GM19351 (cell line): ENCODE results near the gene TEX35.
"Not testable (repeated sequence)": the region's sequence is repeated elsewhere in the genome, so short reads cannot be mapped to it uniquely, and the experiment has no call there.

Experiments
- ATAC-seq: cut with Tn5 transposase; IDR thresholded peaks from one replicate; pipeline ENCODE4 v1.9.1; 2021; ENCODE audit warnings: mild to moderate bottlenecking, moderate library complexity; ENCODE audit not compliant: unreplicated experiment

The TEX35 gene

GRCh38 chr1:178493301-178493741, 19.6 kb upstream of the TEX35 start:
- ATAC-seq, result no peak

- no peak for ATAC-seq
Measured at GRCh38 chr1:178494569-178494971, 18.3 kb upstream of the TEX35 start.

- no peak for ATAC-seq
Measured at GRCh38 chr1:178495158-178495557, 17.8 kb upstream of the TEX35 start.

- no peak for ATAC-seq
Measured at GRCh38 chr1:178495741-178496409, 17.0 kb upstream of the TEX35 start.

- ATAC-seq, result no peak
Measured at GRCh38 chr1:178496410-178497135, 16.3 kb upstream of the TEX35 start, which contains the start of gene CLEC20A. TSS of gene CLEC20A (minus strand) at chr1:178496964. CDS start at chr1:178496939, 25 bp downstream.

GRCh38 chr1:178497903-178498478, 14.9 kb upstream of the TEX35 start:
- no peak for ATAC-seq

GRCh38 chr1:178498896-178499675, 13.8 kb upstream of the TEX35 start:
- no peak for ATAC-seq

- no peak for ATAC-seq
Measured at GRCh38 chr1:178500091-178500770, 12.7 kb upstream of the TEX35 start.

- ATAC-seq, result no peak
Measured at GRCh38 chr1:178500936-178501554, 11.9 kb upstream of the TEX35 start.

GRCh38 chr1:178501705-178502329, 11.1 kb upstream of the TEX35 start:
- ATAC-seq, result peak; percentile 85

GRCh38 chr1:178502330-178502714, 10.6 kb upstream of the TEX35 start:
- ATAC-seq, result no peak

GRCh38 chr1:178502856-178503255, 10.1 kb upstream of the TEX35 start:
- ATAC-seq, result no peak

GRCh38 chr1:178503316-178503715, 9.6 kb upstream of the TEX35 start:
- not testable (repeated sequence) for ATAC-seq

- ATAC-seq, result no peak
Measured at GRCh38 chr1:178503849-178504248, 9.1 kb upstream of the TEX35 start.

GRCh38 chr1:178504286-178504685, 8.6 kb upstream of the TEX35 start:
- no peak for ATAC-seq

- ATAC-seq, result no peak
Measured at GRCh38 chr1:178506177-178506576, 6.7 kb upstream of the TEX35 start.

- no peak for ATAC-seq
Measured at GRCh38 chr1:178506669-178507068, 6.2 kb upstream of the TEX35 start.

GRCh38 chr1:178509414-178510007, 3.4 kb upstream of the TEX35 start:
- no peak for ATAC-seq

GRCh38 chr1:178510155-178510554, 2.8 kb upstream of the TEX35 start:
- no peak for ATAC-seq
